Aorta (tissue), 5 donors: ENCODE data around the gene IGF2R. TPM values are rescaled to one million over a fixed set of nuclear protein-coding genes. Genes with fewer than 3 reads are reported as not detected.

Experiments used
- ATAC-seq: fragments of 200-7000 bp; cut with Tn5 transposase; one replicate; pipeline ENCODE4 v1.9.1; 2022; ENCODE audit warnings: moderate library complexity; ENCODE audit not compliant: low FRiP score
- DNase-seq, 2 donors: peaks; one replicate each; pipeline ENCODE4 v3.0.0-alpha.2; 2020
- H3K27ac ChIP-seq, 2 donors: one replicate each; pipeline ENCODE4 v1.5.1; 2013; ENCODE audit warnings: low read length in 2 of 2, mild to moderate bottlenecking in 2 of 2, moderate library complexity in 2 of 2, control low read depth in 1 of 2, inconsistent platforms in 1 of 2, low read depth in 1 of 2
- H3K27me3 ChIP-seq, 2 donors: one replicate each; pipeline ENCODE4 v1.6.1; 2013; ENCODE audit warnings: control low read depth in 1 of 2, low read length in 1 of 2, mild to moderate bottlenecking in 1 of 2, moderate library complexity in 1 of 2; ENCODE audit not compliant: insufficient read depth in 2 of 2, control insufficient read depth in 1 of 2
- H3K36me3 ChIP-seq, 2 donors: one replicate each; pipeline ENCODE4 v1.6.1; 2013; ENCODE audit warnings: control low read depth in 1 of 2, low read length in 1 of 2, mild to moderate bottlenecking in 1 of 2; ENCODE audit not compliant: insufficient read depth in 2 of 2, control insufficient read depth in 1 of 2
- H3K4me1 ChIP-seq, 2 donors: one replicate each; pipeline ENCODE4 v1.6.1; 2013; ENCODE audit warnings: low read length in 2 of 2, control low read depth in 1 of 2, mild to moderate bottlenecking in 1 of 2, moderate library complexity in 1 of 2; ENCODE audit not compliant: insufficient read depth in 2 of 2, control insufficient read depth in 1 of 2
- H3K4me3 ChIP-seq, 2 donors: one replicate each; pipeline ENCODE4 v1.5.1; 2013; ENCODE audit warnings: low read length in 2 of 2, control low read depth in 1 of 2, mild to moderate bottlenecking in 1 of 2
- H3K9me3 ChIP-seq: one replicate; pipeline ENCODE4 v1.6.1; 2013; ENCODE audit warnings: mild to moderate bottlenecking, low read length; ENCODE audit not compliant: control insufficient read depth
- WGBS, 2 donors: extraction: QIAGEN DNeasy Blood & Tissue Kit; methylation state at CpG; one replicate each; pipeline ENCODE4 v1.1.7; 2013; 5-methylcytosine and 5-hydroxymethylcytosine counted together
- intact Hi-C, 2 donors: fragments of 100-400 bp; cut with DNase I; formaldehyde crosslinking; loops; one replicate each; pipeline versions ENCODE4 v1.14.2 to v1.15.0; 2022
- polyA plus RNA-seq, 2 donors: library from polyadenylated mRNA; stranded (reverse); fragments of 200-250 nt; gene quantifications; one replicate each; pipeline ENCODE4 v1.2.3, GENCODE V29; 2013
- total RNA-seq, 2 donors: library from RNA; stranded (reverse); fragmentation: NEBNext Ultra II Directional; extraction: Animal tissue kit (Norgen Biotek cat#: 25700); gene quantifications; one replicate each; pipeline ENCODE4 v1.2.1, GENCODE V29; 2021
- donor health status: healthy with polysubstance abuse.
- donor health status: Bipolar disorder and iron deficiency.
- donor health status: DM: no; HTN: no; CAD: no.
- donor health status: DM: no; HTN: no; CAD: no.
- donor health status: DM: yes; HTN: yes; CAD: no.

The IGF2R gene
- total and polyA plus RNA-seq, 4 donors: 5.8 to 82.0 (median 54.6) TPM

DNA sequence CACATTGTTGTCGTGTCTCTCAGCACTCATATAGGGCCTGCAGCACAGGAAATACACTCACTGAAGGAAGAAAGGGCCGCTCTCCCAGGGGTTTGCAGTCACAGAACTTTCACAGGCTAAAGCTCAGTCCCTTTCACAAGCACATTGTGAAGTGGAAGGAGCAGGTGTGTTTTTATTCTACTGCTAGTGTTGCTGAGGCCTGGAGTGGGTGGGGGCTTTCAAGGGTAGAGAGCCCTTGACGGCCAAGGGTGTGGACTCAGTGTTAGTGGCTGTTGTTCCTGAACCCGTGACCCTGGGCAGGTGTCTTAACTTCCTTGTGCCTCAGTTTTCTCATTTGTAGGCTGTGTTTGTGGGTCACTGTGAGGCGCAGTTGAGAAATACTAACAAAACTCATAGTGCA, 86.5 kb downstream of the IGF2R start:
- ATAC-seq (no peak), DNase-seq (no peak)
- H3K27ac ChIP-seq: no peak overlapping the region
- 91 to 93% methylated on average over 5 of the region's 5 CpGs for WGBS, 2 donors
- H3K4me1 ChIP-seq: no peaks in the 10 kb centered on the region
- H3K9me3 ChIP-seq: no peaks in the 10 kb centered on the region
- H3K36me3 ChIP-seq: peaks cover 0 to 11% of the 10 kb centered on the region in 2 donors
- intact Hi-C loops: no loop called here
- H3K4me3 ChIP-seq: no peak overlapping the region
- no peaks in the 10 kb centered on the region for H3K27me3 ChIP-seq

DNA sequence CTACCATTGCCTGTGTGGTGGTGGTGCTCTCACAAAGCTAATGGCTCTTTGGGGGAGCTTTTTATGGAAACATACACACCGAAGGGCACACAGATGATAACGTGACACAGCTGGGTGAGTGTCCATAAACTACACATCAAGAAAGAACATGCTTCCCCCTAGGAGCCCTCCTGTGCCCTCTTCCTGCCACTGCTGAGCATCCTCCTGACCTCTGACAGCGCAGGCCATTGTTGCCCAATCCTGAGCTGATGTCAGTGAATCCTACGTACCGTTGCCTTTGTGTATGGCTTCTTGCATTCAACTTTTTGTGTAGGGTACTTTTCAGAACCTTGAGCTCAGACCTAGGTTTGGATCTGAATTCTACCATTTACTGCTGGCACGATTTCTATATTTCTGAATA, 86.9 kb downstream of the IGF2R start:
- H3K36me3 ChIP-seq: peaks cover 0 to 9% of the 10 kb centered on the region in 2 donors
- no peaks in the 10 kb centered on the region for H3K27me3 ChIP-seq
- H3K27ac ChIP-seq: no peak overlapping the region
- no peak overlapping the region for H3K4me3 ChIP-seq
- 76 to 77% methylated on average over 6 of the region's 6 CpGs for WGBS, 2 donors
- intact Hi-C loops: no loop called here
- no peaks in the 10 kb centered on the region for H3K9me3 ChIP-seq
- no peak for ATAC-seq
- no peak for DNase-seq
- no peaks in the 10 kb centered on the region for H3K4me1 ChIP-seq

DNA sequence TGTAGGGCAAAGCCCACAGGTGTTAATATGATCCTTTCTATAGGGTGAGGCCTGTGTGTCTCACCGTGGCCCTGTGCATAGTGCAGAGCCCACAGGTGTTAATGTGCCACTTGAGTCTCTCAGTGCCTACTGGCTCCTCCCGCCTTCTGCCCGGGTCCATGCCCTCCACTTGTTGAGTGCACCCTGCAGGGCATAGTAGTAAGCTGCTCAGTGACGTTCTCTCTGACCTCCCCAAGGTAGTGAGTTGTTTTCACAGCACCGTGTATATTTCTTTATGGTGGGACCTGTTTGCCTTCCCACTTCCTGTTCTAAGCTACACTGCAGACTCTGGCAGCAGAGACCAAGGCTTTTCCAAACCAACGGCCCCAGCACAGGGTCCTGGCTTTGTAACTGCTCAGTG, 88.2 kb downstream of the IGF2R start:
- ATAC-seq: no peak

DNA sequence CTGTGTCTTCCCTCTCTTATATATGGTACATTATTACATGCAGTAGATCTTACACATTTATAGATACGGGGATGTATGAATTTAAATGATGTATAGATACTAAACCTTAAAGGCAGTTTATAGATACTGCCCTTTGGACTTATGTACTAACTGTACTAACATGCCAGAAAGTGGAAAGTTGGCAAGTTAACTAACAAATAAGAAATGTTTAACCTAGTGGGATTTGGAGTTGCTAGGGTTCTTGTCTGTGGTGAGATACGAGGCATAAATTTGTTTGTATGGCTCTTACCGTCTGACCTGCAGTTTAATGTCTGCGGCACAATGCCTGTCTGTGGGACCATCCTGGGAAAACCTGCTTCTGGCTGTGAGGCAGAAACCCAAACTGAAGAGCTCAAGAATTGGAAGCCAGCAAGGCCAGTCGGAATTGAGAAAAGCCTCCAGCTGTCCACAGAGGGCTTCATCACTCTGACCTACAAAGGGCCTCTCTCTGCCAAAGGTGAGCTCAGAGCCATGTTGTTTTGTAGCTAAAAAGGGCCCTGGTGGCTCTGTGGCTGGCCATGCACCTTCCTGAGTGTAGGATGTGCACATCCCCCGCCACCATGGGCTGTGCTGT, 89.8 kb downstream of the IGF2R start:
- Histone ChIP-seq H3K4me3 (no peak overlapping the region), H3K27ac (no peak overlapping the region), H3K9me3 (no peaks in the 10 kb centered on the region), H3K36me3 (peaks cover 0 to 11% of the 10 kb centered on the region in 2 donors), H3K4me1 (no peaks in the 10 kb centered on the region), H3K27me3 (no peaks in the 10 kb centered on the region)
- intact Hi-C loops: no loop called here
- 88 to 90% methylated on average over 6 of the region's 6 CpGs for WGBS, 2 donors
- DNase-seq (no peak), ATAC-seq (no peak)

More for the DNA sequence above, 88.2 kb downstream of the IGF2R start:
- intact Hi-C loops: no loop called here
- peaks cover 0 to 11% of the 10 kb centered on the region in 2 donors for H3K36me3 ChIP-seq
- no peak for DNase-seq
- no peak overlapping the region for H3K4me3 ChIP-seq
- WGBS, 2 donors: 50 to 55% methylated on average over 6 of the region's 6 CpGs
- no peaks in the 10 kb centered on the region for H3K4me1 ChIP-seq
- H3K27ac ChIP-seq: no peak overlapping the region
- no peaks in the 10 kb centered on the region for H3K27me3 ChIP-seq
- no peaks in the 10 kb centered on the region for H3K9me3 ChIP-seq

DNA sequence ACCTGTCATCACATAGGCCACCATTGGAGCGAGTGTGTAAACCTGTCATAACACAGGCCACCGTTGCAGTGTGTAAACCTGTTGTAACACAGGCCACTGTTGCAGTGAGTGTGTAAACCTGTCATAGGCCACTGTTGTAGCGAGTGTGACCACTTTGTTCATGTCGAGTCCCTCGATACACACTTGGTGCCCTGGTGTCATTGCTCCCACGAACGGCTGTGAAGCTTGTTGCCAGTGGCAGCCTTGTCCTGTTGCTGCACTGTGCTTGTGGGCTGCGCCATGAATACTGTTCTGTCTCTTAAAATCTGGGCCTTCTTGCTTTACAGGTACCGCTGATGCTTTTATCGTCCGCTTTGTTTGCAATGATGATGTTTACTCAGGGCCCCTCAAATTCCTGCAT, 91.3 kb downstream of the IGF2R start:
- peaks cover 3 to 10% of the 10 kb centered on the region in 2 donors for H3K36me3 ChIP-seq
- ATAC-seq: no peak
- intact Hi-C loops: no loop called here
- 90 to 94% methylated on average over 11 of the region's 11 CpGs for WGBS, 2 donors
- H3K9me3 ChIP-seq: no peaks in the 10 kb centered on the region
- no peaks in the 10 kb centered on the region for H3K27me3 ChIP-seq
- H3K27ac ChIP-seq: no peak overlapping the region
- H3K4me3 ChIP-seq: no peak overlapping the region
- no peak for DNase-seq
- no peaks in the 10 kb centered on the region for H3K4me1 ChIP-seq

DNA sequence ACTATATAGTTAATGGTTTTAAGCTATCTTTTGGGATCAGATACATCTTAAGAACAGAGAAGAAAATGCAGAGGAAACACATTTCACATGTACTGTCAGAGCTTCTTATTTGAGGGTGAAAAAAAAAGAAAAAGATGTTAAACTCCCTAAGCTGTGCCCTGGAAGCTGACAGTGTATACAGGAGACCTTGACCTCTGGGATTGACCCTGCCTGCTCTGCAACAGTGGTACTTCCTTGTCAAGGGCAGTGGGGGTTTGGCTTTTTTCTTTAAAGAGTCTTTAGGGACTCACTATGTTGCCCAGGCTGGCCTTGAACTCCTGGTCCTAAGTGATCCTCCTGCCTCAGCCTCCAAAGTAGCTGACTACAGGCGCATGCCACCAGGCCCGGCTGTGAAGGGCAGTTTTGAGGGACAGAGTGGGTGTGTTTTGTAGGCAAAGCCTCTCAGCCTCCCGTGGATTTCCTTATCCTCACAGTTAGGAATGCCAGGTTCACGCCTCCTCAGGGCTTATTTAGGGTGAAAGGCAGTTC, 92.1 kb downstream of the IGF2R start:
- Histone ChIP-seq H3K4me1 (no peaks in the 10 kb centered on the region), H3K4me3 (no peak overlapping the region), H3K36me3 (peaks cover 3 to 10% of the 10 kb centered on the region in 2 donors), H3K27ac (no peak overlapping the region), H3K9me3 (no peaks in the 10 kb centered on the region), H3K27me3 (no peaks in the 10 kb centered on the region)
- DNase-seq: no peak
- no peak for ATAC-seq
- WGBS, 2 donors: 83 to 85% methylated on average over 4 of the region's 4 CpGs
- intact Hi-C loops: no loop called here

DNA sequence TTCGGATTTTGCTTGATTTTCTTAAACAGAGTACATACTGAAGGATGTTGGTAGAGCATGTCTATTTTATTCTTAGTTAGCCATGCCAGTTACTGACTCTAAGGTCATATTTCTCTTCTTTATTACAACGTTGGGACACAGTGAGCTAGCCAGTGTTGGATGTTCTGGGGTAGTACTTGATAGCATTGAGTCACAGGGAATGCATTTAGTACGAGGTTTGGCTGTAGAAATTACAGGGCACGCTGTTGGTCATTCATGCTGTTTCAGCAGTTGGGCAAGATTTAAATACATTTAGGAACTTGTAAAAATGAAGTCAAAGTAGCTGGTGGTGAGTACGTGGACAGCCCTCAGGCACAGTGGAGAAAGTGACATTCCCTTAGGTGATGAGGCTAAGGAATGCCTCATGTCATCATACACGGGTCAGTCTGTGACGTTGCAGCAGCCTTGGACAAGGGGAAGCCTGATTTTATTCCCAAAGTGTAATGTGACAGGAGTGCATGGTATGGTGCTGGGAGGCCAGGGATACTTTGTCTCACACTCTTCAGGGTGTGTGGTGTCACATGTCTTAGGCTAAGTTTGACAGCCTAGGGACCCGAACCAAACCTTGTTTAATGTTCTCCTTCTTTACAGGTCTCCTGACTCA, 95.0 kb downstream of the IGF2R start:
- intact Hi-C loops: no loop called here
- Histone ChIP-seq H3K9me3 (no peaks in the 10 kb centered on the region), H3K27me3 (no peaks in the 10 kb centered on the region), H3K27ac (no peak overlapping the region), H3K36me3 (peaks cover 3 to 12% of the 10 kb centered on the region in 2 donors), H3K4me3 (no peak overlapping the region), H3K4me1 (no peaks in the 10 kb centered on the region)
- no peak for ATAC-seq
- no peak for DNase-seq
- WGBS, 2 donors: 81 to 84% methylated on average over 8 of the region's 8 CpGs

DNA sequence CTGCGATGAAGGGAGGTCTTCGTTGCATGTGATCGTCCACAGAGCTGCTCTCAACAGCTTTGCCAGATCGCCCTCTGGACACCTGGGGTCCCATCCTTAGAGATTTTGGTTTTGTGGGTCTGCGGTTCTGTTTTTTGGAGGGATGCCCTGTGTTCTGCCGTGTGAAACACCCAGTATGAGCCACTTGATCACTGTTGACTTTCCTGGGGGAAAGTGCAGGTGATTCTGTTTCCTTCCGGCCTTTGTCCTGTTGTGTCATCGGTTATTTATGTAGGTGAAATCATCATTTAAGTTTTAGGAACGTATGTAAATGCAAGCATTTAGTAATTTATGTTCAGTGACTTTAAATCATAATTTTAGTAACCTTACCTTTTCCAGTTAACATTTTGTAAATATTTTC, 96.3 kb downstream of the IGF2R start:
- 83 to 89% methylated on average over 9 of the region's 9 CpGs for WGBS, 2 donors
- H3K4me3 ChIP-seq: no peak overlapping the region
- no peak for DNase-seq
- no peaks in the 10 kb centered on the region for H3K9me3 ChIP-seq
- ATAC-seq: no peak
- H3K4me1 ChIP-seq: no peaks in the 10 kb centered on the region
- H3K27ac ChIP-seq: no peak overlapping the region
- no peaks in the 10 kb centered on the region for H3K27me3 ChIP-seq
- peaks cover 3 to 18% of the 10 kb centered on the region in 2 donors for H3K36me3 ChIP-seq
- intact Hi-C loops: no loop called here

DNA sequence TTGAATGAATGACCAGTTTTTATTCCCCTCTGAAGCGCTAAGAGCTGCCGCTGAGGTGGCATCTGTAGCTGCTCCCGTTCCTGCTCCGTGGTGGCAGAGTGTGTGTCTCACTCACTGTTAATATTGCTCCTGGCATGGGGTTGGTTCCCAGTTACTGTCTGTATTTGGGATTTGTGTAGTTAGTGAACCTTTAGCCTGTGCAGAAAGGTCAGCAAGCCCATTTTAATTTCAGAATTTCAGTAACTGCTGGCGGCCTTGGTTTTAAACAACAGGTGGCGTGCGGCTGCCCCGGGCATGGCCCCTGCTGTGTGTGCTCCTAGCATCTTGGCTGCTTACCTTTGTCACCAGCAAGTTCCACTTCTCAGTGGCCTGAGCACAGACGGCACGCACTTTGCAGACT, 98.7 kb downstream of the IGF2R start:
- H3K4me3 ChIP-seq: no peak overlapping the region
- H3K27me3 ChIP-seq: no peaks in the 10 kb centered on the region
- no peak for DNase-seq
- H3K36me3 ChIP-seq: peaks cover 3 to 12% of the 10 kb centered on the region in 2 donors
- intact Hi-C loops: no loop called here
- 93 to 95% methylated on average over 10 of the region's 10 CpGs for WGBS, 2 donors
- ATAC-seq: no peak
- no peaks in the 10 kb centered on the region for H3K9me3 ChIP-seq
- H3K27ac ChIP-seq: no peak overlapping the region
- no peaks in the 10 kb centered on the region for H3K4me1 ChIP-seq
